GM12891 (cell line): Measurements from ENCODE around the gene CHPT1.

Experiments
- DNase-seq: peaks from one replicate; pipeline ENCODE4 v3.0.0; 2011; ENCODE audit warnings: low spot score; ENCODE audit not compliant: insufficient read length
- FAIRE-seq: peaks from 2 replicates; lab custom pipeline; 2011; peaks lifted over from hg19 to GRCh38; lab: Jason Lieb, UNC
- PAX5 ChIP-seq: IDR thresholded peaks from 2 replicates; pipeline ENCODE4 v1.6.1; 2011; ENCODE audit warnings: low read length, moderate library complexity, mild to moderate bottlenecking; ENCODE audit not compliant: insufficient read depth, severe bottlenecking
- POLR2A ChIP-seq: IDR thresholded peaks from 2 replicates; pipeline ENCODE4 v1.6.1; 2011; ENCODE audit warnings: low read depth, low read length, control low read depth
- POLR2AphosphoS5 ChIP-seq: IDR thresholded peaks from 2 replicates; pipeline ENCODE4 v1.6.1; 2011; ENCODE audit warnings: low read depth, low read length, control low read depth
- POU2F2 ChIP-seq: IDR thresholded peaks from 2 replicates; pipeline ENCODE4 v1.6.1; 2011; ENCODE audit warnings: low read depth, mild to moderate bottlenecking, control low read depth, low read length, moderate library complexity
- SPI1 ChIP-seq: IDR thresholded peaks from 2 replicates; pipeline ENCODE4 v1.6.1; 2011; ENCODE audit warnings: low read depth, low read length, control low read depth
- TAF1 ChIP-seq: IDR thresholded peaks from 2 replicates; pipeline ENCODE4 v1.6.1; 2011; ENCODE audit warnings: low read depth, low read length, control low read depth

Gene CHPT1

DNA sequence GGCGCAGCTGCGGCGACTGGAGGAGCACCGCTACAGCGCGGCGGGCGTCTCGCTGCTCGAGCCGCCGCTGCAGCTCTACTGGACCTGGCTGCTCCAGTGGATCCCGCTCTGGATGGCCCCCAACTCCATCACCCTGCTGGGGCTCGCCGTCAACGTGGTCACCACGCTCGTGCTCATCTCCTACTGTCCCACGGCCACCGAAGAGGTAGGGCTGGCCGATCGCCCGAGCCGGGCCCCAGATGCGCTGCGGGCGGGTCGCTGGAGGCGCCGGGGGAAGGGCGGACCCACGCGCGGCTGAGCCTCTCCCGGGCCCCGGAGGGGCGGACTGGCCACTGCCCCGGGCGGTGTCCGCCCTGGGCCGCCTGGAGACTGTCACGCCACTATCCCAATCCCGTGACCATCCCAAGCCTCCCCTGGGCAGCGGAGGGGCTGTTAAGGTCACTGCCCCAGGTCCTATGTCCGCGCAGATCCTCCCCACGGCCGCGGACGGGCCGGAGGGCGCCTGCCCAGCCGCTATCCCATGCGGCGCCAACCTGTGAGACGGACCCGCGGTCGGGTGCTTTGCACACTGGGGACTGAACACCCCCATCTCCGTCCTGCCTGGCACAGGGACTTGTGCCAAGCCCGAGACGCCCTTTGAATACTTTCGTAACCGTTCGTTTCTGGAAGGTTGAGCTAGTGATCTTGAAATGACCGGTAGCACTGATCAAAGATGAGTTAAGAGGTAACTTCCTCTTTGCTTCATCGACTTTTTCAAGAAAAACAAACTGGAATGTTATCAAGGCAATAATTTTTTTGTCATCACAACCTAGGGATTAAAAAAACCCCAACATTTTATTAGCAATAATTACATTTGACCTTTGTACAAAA is 725 bp downstream of the CHPT1 start:
- TF ChIP-seq PAX5 (no peak), POU2F2 (no peak), POLR2AphosphoS5 (no peak), TAF1 (no peak), SPI1 (no peak), POLR2A (no peak)
- DNase-seq (peak; percentile 34), FAIRE-seq (no peak)

GRCh38 chr12:101698800-101699347 is 1.4 kb downstream of the CHPT1 start:
- TF ChIP-seq TAF1 (no peak), POLR2A (no peak), POLR2AphosphoS5 (no peak), SPI1 (no peak), PAX5 (no peak), POU2F2 (no peak)
- DNase-seq: no peak
- no peak for FAIRE-seq

DNA sequence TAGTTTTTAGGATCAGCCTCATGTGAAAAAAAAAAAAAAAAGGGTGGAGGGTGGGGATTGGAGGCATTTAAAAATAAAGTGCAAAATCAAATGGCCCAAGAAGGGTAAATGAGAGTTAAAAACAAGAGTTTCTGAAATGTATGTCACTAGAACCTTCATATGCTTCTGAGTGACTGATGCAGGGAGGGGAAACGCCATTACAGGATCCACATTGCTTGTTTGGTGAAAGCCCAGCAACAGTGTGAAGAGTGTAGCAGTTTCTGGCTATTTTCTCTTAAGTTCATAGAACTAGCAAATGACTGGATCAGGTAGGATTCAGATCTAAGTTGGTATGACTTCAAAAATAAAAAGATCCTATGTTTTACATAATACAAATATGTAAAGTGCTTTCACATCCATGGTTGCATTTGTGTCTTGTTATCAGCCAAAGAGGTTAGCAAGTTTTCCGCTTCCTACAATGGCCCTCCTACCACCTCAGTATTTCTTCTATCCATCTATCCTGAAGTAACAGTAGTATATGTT is 2.9 kb downstream of the CHPT1 start:
- no peak for FAIRE-seq
- TF ChIP-seq POLR2AphosphoS5 (no peak), PAX5 (no peak), SPI1 (no peak), POLR2A (no peak), POU2F2 (no peak), TAF1 (no peak)
- DNase-seq: no peak

DNA sequence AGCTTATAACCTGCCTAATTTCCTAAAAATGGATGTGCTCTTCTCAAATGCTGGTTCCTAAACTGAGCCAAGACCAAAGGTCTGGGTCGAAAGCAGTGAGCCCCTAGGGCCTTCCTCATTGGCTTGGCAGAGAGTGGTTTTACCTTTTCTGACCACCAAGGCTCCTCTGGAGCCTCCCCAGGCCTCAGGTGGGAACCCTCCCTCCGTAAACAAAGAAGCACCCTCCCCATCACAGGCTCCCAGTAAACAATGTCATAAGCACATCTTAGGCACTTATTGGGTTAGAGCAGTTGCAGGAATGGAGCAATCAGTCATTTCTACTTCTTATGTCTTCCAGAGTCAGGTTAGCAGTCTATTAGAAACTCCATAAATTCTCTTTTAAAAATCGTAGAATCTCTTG is 6.0 kb downstream of the CHPT1 start:
- FAIRE-seq (no peak), DNase-seq (no peak)
- TF ChIP-seq TAF1: no peak
- no peak for TF ChIP-seq POU2F2
- TF ChIP-seq POLR2A: no peak
- no peak for TF ChIP-seq POLR2AphosphoS5
- no peak for TF ChIP-seq SPI1
- TF ChIP-seq PAX5: no peak

- DNase-seq (no peak), FAIRE-seq (no peak)
- TF ChIP-seq POLR2AphosphoS5 (no peak), TAF1 (no peak), POLR2A (no peak), SPI1 (no peak)
These were observed 9.0 kb downstream of the CHPT1 start for GRCh38 chr12:101706403-101706802.

DNA sequence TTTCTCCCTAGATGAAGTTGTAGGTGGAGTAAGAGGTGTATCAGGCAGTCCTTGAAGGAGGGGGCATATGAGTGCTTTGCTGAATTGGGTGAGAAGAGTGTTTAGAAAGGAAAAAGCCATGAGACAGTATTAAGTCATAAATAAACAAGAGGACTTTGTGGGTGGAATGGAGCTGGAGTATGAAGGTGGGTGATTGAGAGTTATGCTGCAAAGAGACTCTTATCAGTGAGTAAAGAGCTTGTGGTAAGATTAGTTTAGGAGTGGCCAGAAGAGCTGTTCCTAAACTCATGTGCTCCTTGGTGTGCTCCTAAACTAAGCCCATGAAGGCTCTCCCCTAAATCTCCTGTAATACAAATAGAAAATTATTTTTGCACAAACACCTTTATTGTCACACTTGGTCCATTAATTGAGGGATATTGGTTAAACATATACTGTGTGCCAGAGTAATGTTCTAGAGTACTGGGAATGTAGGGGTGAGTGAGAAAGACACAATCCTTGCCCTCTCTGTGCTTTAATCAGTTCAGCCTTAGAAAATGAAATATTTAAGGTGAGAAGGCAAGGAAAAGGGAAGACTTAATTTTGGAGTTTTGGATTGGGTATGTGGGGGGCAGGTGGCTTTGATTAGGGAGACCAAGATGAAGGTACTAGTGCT is 9.8 kb downstream of the CHPT1 start:
- TF ChIP-seq TAF1: no peak
- no peak for TF ChIP-seq POLR2AphosphoS5
- TF ChIP-seq SPI1: no peak
- TF ChIP-seq POLR2A: no peak
- no peak for TF ChIP-seq POU2F2
- TF ChIP-seq PAX5: no peak
- FAIRE-seq (no peak), DNase-seq (no peak)

DNA sequence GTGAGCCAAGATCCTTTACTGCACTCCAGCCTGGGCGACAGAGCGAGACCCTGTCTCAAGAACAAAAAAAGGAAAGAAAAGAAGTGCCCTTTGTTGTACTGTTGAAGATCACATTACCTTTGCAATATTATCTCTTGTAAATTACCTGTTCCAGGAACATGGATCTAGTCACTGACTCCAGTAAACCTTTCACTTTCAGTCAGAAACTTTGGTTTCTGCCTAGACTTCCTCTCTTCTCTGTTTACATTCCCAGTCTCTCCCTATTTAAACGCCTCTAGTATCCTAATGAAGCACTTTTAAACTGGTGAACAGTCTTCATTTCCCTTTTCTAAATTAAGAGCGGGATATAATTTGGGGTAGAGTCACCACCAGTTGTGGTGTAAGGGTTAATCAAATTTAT is 12.8 kb downstream of the CHPT1 start:
- FAIRE-seq (no peak), DNase-seq (no peak)
- TF ChIP-seq PAX5 (no peak), SPI1 (no peak), TAF1 (no peak), POLR2A (no peak), POLR2AphosphoS5 (no peak), POU2F2 (no peak)

GRCh38 chr12:101713059-101713682 is 15.7 kb downstream of the CHPT1 start:
- no peak for DNase-seq
- no peak for FAIRE-seq
- TF ChIP-seq POLR2A: no peak
- TF ChIP-seq TAF1: no peak
- no peak for TF ChIP-seq POLR2AphosphoS5
- no peak for TF ChIP-seq SPI1
- TF ChIP-seq PAX5: no peak
- TF ChIP-seq POU2F2: no peak

DNA sequence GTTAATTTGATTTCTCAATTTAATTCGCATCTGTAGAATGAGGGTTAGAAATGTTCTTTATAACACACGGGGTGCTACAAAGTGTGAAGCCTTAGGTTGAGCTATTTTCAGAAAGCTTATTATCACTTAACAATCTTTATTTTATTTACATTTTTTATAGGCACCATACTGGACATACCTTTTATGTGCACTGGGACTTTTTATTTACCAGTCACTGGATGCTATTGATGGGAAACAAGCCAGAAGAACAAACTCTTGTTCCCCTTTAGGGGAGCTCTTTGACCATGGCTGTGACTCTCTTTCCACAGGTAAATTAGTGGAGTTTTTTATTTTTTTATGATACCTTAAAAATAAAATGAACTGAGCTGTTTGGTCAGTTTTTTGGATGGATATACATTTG is 16.5 kb downstream of the CHPT1 start:
- DNase-seq (no peak), FAIRE-seq (no peak)
- TF ChIP-seq POLR2AphosphoS5: no peak
- TF ChIP-seq POU2F2: no peak
- no peak for TF ChIP-seq POLR2A
- TF ChIP-seq SPI1: no peak
- no peak for TF ChIP-seq TAF1
- no peak for TF ChIP-seq PAX5
